HepG2 (cell line): ENCODE results near the gene VSNL1. TPM values are rescaled to one million over a fixed set of nuclear protein-coding genes. Genes with fewer than 3 reads are reported as not detected.

Experiments
- ATAC-seq: fragments of 200-7000 bp; cut with Tn5 transposase; 3 replicates; pipeline ENCODE4 v1.9.1; 2020; ENCODE audit warnings: mild to moderate bottlenecking, moderate library complexity
- BruUV-seq: library from RNA; stranded (reverse); fragments of 400-500 nt; replicated peaks from 2 replicates; lab custom pipeline; 2021; lab: Mats Ljungman, UMichigan
- CTCF ChIA-PET: fragments of 300-600 bp; formaldehyde crosslinking; extraction: SDS; loops from one replicate; lab custom pipeline; 2021; ENCODE audit warnings: low total read pairs, inconsistent platforms, low intra/inter-chr PET ratio; lab: Yijun Ruan, JAX
- POLR2A ChIA-PET: fragments of 350-600 bp; sonication (Branson Sonifier 250); formaldehyde crosslinking; loops from one replicate; lab custom pipeline; 2020; ENCODE audit warnings: antibody characterized with exemption, inconsistent platforms; lab: Yijun Ruan, JAX
- DNase-seq: peaks from one replicate; pipeline ENCODE4 v3.0.0-alpha.2; 2015; ENCODE audit warnings: low spot score
- FAIRE-seq: peaks from 3 replicates; lab custom pipeline; 2011; peaks lifted over from hg19 to GRCh38; lab: Jason Lieb, UNC
- H2AFZ ChIP-seq: one replicate; pipeline ENCODE4 v1.6.1; 2011; ENCODE audit warnings: low read length, inconsistent platforms
- H3K27ac ChIP-seq: fragments of 300-600 bp; 3 replicates; pipeline ENCODE4 v1.8.0; 2011; ENCODE audit warnings: mixed run types, mild to moderate bottlenecking, mixed read lengths, low read length, inconsistent platforms; ENCODE audit not compliant: insufficient read depth; ENCODE audit errors: extremely low read length
- H3K27me3 ChIP-seq, 2 experiments: fragments of 200-600 bp in 1 of 2; 2 replicates in 1 of 2; 3 replicates in 1 of 2; pipeline versions ENCODE4 v1.6.0 to v1.8.0; 2011; ENCODE audit warnings: low read length in 2 of 2, mild to moderate bottlenecking in 2 of 2, moderate library complexity in 2 of 2, inconsistent platforms in 1 of 2; ENCODE audit not compliant: insufficient read depth in 2 of 2, control insufficient read depth in 1 of 2
- H3K36me3 ChIP-seq, 2 experiments: fragments of 200-600 bp in 1 of 2; replicated peaks in 1 of 2; 2 replicates in 1 of 2; 3 replicates in 1 of 2; pipeline versions ENCODE4 v1.5.1 to v1.8.0; 2011; ENCODE audit warnings: low read length in 2 of 2, inconsistent platforms in 1 of 2; ENCODE audit not compliant: insufficient read depth in 2 of 2, control insufficient read depth in 1 of 2
- H3K4me1 ChIP-seq: 2 replicates; pipeline ENCODE4 v1.5.1; 2012; ENCODE audit warnings: low read length, inconsistent platforms; ENCODE audit not compliant: insufficient read depth
- H3K4me2 ChIP-seq: 2 replicates; pipeline ENCODE4 v1.6.0; 2011; ENCODE audit warnings: low read depth, low read length, inconsistent platforms
- H3K4me3 ChIP-seq, 3 experiments: fragments of 200-600 bp in 1 of 3; sonication (generic), shearing (Covaris generic) in 1 of 3; replicated peaks in 1 of 3; 2 replicates each; pipeline ENCODE4 v1.5.1; 2011 to 2016; ENCODE audit warnings: low read length in 3 of 3, inconsistent platforms in 2 of 3, low read depth in 2 of 3, mild to moderate bottlenecking in 2 of 3, control low read depth in 1 of 3, mixed read lengths in 1 of 3; ENCODE audit not compliant: insufficient read depth in 1 of 3
- H3K79me2 ChIP-seq: one replicate; pipeline ENCODE4 v1.6.1; 2011; ENCODE audit warnings: low read length, inconsistent platforms; ENCODE audit not compliant: insufficient read depth
- H3K9ac ChIP-seq: 2 replicates; pipeline ENCODE4 v1.6.0; 2011; ENCODE audit warnings: mild to moderate bottlenecking, low read depth, low read length, inconsistent platforms; ENCODE audit not compliant: insufficient read depth
- H3K9me3 ChIP-seq: 2 replicates; pipeline ENCODE4 v1.5.1; 2012; ENCODE audit warnings: mild to moderate bottlenecking, low read length
- H4K20me1 ChIP-seq: 2 replicates; pipeline ENCODE4 v1.6.0; 2011; ENCODE audit warnings: inconsistent platforms, mild to moderate bottlenecking, low read length, moderate library complexity; ENCODE audit not compliant: insufficient read depth
- AHR ChIP-seq: IDR thresholded peaks from 2 replicates; pipeline ENCODE4 v1.6.1; 2018; ENCODE audit warnings: missing genetic modification reagents, missing compliant biosample characterization
- ATM ChIP-seq: fragments of 450-650 bp; IDR thresholded peaks from 2 replicates; pipeline ENCODE4 v1.7.1; 2017; ENCODE audit warnings: mild to moderate bottlenecking, borderline replicate concordance
- BCL6 ChIP-seq: IDR thresholded peaks from 2 replicates; pipeline ENCODE4 v1.6.1; 2016; ENCODE audit warnings: missing genetic modification reagents, missing compliant biosample characterization
- CENPX ChIP-seq: sonication (generic); formaldehyde crosslinking; IDR thresholded peaks from 2 replicates; pipeline ENCODE4 v1.9.0; 2021; ENCODE audit warnings: mild to moderate bottlenecking, missing genetic modification reagents, moderate library complexity
- CHD4 ChIP-seq: fragments of 200-600 bp; sonication (generic); IDR thresholded peaks from 2 replicates; pipeline ENCODE4 v1.7.0; 2017; ENCODE audit warnings: mild to moderate bottlenecking, low read length, borderline replicate concordance
- ETV6 ChIP-seq: sonication (generic); formaldehyde crosslinking; conservative IDR thresholded peaks from 2 replicates; pipeline ENCODE4 v1.4.0; 2020; ENCODE audit warnings: missing genetic modification reagents
- FOXK2 ChIP-seq: fragments of 450-650 bp; IDR thresholded peaks from 2 replicates; pipeline ENCODE4 v1.6.1; 2016
- IRF2 ChIP-seq: IDR thresholded peaks from 2 replicates; pipeline ENCODE4 v1.6.1; 2018; ENCODE audit warnings: missing genetic modification reagents, missing compliant biosample characterization
- MIXL1 ChIP-seq: IDR thresholded peaks from 2 replicates; pipeline ENCODE4 v1.6.1; 2016
- MLLT10 ChIP-seq: sonication (generic); formaldehyde crosslinking; IDR thresholded peaks from 2 replicates; pipeline ENCODE4 v1.4.0; 2020; ENCODE audit warnings: missing genetic modification reagents
- POLR2A ChIP-seq, 2 experiments: IDR thresholded peaks; 2 replicates each; pipeline ENCODE4 v1.6.1; 2011; ENCODE audit warnings: low read depth in 2 of 2, low read length in 2 of 2, mild to moderate bottlenecking in 1 of 2, moderate library complexity in 1 of 2; ENCODE audit not compliant: insufficient read depth in 1 of 2
- ZFP37 ChIP-seq: sonication (generic); formaldehyde crosslinking; IDR thresholded peaks from 2 replicates; pipeline ENCODE4 v1.4.0; 2020; ENCODE audit warnings: missing genetic modification reagents, borderline replicate concordance
- ZNF160 ChIP-seq: sonication (generic); formaldehyde crosslinking; IDR thresholded peaks from 2 replicates; pipeline ENCODE4 v1.8.0; 2022; ENCODE audit warnings: mild to moderate bottlenecking, inconsistent platforms, missing genetic modification reagents
- ZNF230 ChIP-seq: sonication (generic); formaldehyde crosslinking; IDR thresholded peaks from 2 replicates; pipeline ENCODE4 v1.4.0; 2020; ENCODE audit warnings: mild to moderate bottlenecking, missing genetic modification reagents
- ZNF280D ChIP-seq: sonication (generic); formaldehyde crosslinking; IDR thresholded peaks from 2 replicates; pipeline ENCODE4 v1.5.1; 2020; ENCODE audit warnings: mild to moderate bottlenecking, missing genetic modification reagents
- ZNF879 ChIP-seq: sonication (generic); formaldehyde crosslinking; IDR thresholded peaks from 2 replicates; pipeline ENCODE4 v1.8.1; 2023; ENCODE audit warnings: missing genetic modification reagents
- WGBS: methylation state at CpG from one replicate; pipeline ENCODE4 v1.1.6; 2017; ENCODE audit warnings: low lambda C conversion rate; 5-methylcytosine and 5-hydroxymethylcytosine counted together
- in situ Hi-C: cut with HindIII; loops from 2 replicates; pipeline ENCODE4 v1.10.0; 2017; ENCODE audit warnings: low pct_unique_long_range_greater_than_20kb; ENCODE audit not compliant: extremely low pct_ligation_motif_present
- intact Hi-C: fragments of 100-400 bp; cut with micrococcal nuclease; formaldehyde crosslinking; loops from one replicate; pipeline ENCODE4 v1.10.0; 2022; ENCODE audit not compliant: unreplicated experiment
- polyA plus RNA-seq, 8 experiments: library from polyadenylated mRNA; depleted of rRNA in 3 of 8; stranded (reverse) in 7 of 8; unstranded in 1 of 8; fragments of >200 nt; fragmentation: Illumina TruSeq in 4 of 8; extraction: Trizol in 4 of 8; gene quantifications; 2 replicates each; pipeline versions ENCODE4 v1.2.1 to v1.2.3, GENCODE V29; 2011 to 2016; ENCODE audit warnings: low read depth in 4 of 8, missing spikeins in 1 of 8, mixed read lengths in 1 of 8; ENCODE audit not compliant: insufficient read depth in 1 of 8
- total RNA-seq, 5 experiments: library from RNA; depleted of rRNA; stranded (reverse); fragments of >200 nt; fragmentation: Illumina TruSeq; extraction: Trizol; gene quantifications; 2 replicates each; pipeline ENCODE4 v1.2.3, GENCODE V29; 2016; ENCODE audit warnings: low read depth in 1 of 5
- TF ChIP-seq, protein P1 (sequence below): sonication (generic); formaldehyde crosslinking; IDR thresholded peaks from 2 replicates; pipeline ENCODE4 v1.9.0; 2021; ENCODE audit warnings: missing genetic modification reagents, mild to moderate bottlenecking, borderline replicate concordance
- TF ChIP-seq, protein P2 (sequence below): sonication (generic); formaldehyde crosslinking; IDR thresholded peaks from 2 replicates; pipeline ENCODE4 v1.5.1; 2020; ENCODE audit warnings: mild to moderate bottlenecking, moderate library complexity, missing genetic modification reagents
- TF ChIP-seq, protein P3 (sequence below): sonication (generic); formaldehyde crosslinking; IDR thresholded peaks from 2 replicates; pipeline ENCODE4 v1.4.0; 2020; ENCODE audit warnings: low read depth, mild to moderate bottlenecking, missing genetic modification reagents
- TF ChIP-seq, protein P4 (sequence below): sonication (generic); formaldehyde crosslinking; IDR thresholded peaks from 2 replicates; pipeline ENCODE4 v1.4.0; 2020; ENCODE audit warnings: missing genetic modification reagents

VSNL1 gene
- total and polyA plus RNA-seq, 2 of the 13 experiments (the other 11 are each of a cell fraction or from before 2014, with no cell fraction given) = 63.2 to 95.9 TPM

DNA sequence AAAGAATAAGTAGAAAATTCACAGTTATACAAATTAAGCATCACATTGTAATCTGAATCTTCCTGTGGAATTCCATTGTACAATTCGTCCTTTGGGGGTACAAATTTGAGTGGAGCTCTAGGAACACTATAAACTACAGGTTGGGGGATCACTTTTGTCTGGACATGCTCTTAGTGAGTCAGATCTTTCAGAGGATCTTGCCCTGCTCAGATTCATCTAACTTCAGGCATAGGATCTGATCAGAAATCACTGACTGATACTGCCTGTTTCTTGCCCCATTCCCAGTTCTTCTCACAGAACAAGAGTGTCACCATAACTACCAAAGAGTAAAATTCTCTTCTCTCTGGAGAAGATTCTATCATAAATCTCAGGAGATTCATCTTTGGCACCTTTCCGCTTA, 10.7 kb upstream of the VSNL1 start:
- no peak overlapping the region for H2AFZ ChIP-seq
- H3K79me2 ChIP-seq = no peaks in the 10 kb centered on the region
- DNase-seq (no peak), ATAC-seq (no peak)
- no peak overlapping the region for H3K9ac ChIP-seq
- no peak overlapping the region for H3K4me2 ChIP-seq
- BruUV-seq = no TSS peak
- no peak overlapping the region for H3K4me3 ChIP-seq
- in situ Hi-C loops = no loop called here
- H3K27me3 ChIP-seq = no peaks in the 10 kb centered on the region
- H3K9me3 ChIP-seq = no peaks in the 10 kb centered on the region
- POLR2A ChIA-PET = no interaction called here
- H4K20me1 ChIP-seq = no peaks in the 10 kb centered on the region
- H3K4me1 ChIP-seq = no peaks in the 10 kb centered on the region
- 65% methylated on average over 2 of the region's 2 CpGs for WGBS
- no peak for TF ChIP-seq ZNF280D
- TF ChIP-seq POLR2A (IDR thresholded peaks at IDR 0.05; ENCODE audit: insufficient read depth in 1 of 2, low read depth in 2 of 2, low read length in 2 of 2) = no peak
- TF ChIP-seq MIXL1 (CRISPR knock-in tag) = no peak
- TF ChIP-seq, protein P1, sequence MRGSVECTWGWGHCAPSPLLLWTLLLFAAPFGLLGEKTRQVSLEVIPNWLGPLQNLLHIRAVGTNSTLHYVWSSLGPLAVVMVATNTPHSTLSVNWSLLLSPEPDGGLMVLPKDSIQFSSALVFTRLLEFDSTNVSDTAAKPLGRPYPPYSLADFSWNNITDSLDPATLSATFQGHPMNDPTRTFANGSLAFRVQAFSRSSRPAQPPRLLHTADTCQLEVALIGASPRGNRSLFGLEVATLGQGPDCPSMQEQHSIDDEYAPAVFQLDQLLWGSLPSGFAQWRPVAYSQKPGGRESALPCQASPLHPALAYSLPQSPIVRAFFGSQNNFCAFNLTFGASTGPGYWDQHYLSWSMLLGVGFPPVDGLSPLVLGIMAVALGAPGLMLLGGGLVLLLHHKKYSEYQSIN (CRISPR knock-in tag) = no peak
- no peak for TF ChIP-seq ZNF230 (CRISPR knock-in tag)
- no peak for TF ChIP-seq ZNF160 (CRISPR knock-in tag)
- no peak for TF ChIP-seq MLLT10 (CRISPR knock-in tag)
- no peak for TF ChIP-seq ZNF879
- no peak for TF ChIP-seq IRF2 (CRISPR knock-in tag)
- TF ChIP-seq CENPX (CRISPR knock-in tag) = no peak
- TF ChIP-seq ATM = no peak
- no peak for TF ChIP-seq ETV6
- TF ChIP-seq CHD4 = no peak
- TF ChIP-seq, protein P2, sequence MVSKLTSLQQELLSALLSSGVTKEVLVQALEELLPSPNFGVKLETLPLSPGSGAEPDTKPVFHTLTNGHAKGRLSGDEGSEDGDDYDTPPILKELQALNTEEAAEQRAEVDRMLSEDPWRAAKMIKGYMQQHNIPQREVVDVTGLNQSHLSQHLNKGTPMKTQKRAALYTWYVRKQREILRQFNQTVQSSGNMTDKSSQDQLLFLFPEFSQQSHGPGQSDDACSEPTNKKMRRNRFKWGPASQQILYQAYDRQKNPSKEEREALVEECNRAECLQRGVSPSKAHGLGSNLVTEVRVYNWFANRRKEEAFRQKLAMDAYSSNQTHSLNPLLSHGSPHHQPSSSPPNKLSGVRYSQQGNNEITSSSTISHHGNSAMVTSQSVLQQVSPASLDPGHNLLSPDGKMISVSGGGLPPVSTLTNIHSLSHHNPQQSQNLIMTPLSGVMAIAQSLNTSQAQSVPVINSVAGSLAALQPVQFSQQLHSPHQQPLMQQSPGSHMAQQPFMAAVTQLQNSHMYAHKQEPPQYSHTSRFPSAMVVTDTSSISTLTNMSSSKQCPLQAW (CRISPR knock-in tag) = no peak
- no peak for TF ChIP-seq AHR (CRISPR knock-in tag)
- TF ChIP-seq FOXK2 = no peak
- TF ChIP-seq BCL6 (CRISPR knock-in tag) = no peak
- no peak for TF ChIP-seq ZFP37 (CRISPR knock-in tag)
- TF ChIP-seq, protein P3, sequence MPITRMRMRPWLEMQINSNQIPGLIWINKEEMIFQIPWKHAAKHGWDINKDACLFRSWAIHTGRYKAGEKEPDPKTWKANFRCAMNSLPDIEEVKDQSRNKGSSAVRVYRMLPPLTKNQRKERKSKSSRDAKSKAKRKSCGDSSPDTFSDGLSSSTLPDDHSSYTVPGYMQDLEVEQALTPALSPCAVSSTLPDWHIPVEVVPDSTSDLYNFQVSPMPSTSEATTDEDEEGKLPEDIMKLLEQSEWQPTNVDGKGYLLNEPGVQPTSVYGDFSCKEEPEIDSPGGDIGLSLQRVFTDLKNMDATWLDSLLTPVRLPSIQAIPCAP (CRISPR knock-in tag) = no peak
- TF ChIP-seq, protein P4, sequence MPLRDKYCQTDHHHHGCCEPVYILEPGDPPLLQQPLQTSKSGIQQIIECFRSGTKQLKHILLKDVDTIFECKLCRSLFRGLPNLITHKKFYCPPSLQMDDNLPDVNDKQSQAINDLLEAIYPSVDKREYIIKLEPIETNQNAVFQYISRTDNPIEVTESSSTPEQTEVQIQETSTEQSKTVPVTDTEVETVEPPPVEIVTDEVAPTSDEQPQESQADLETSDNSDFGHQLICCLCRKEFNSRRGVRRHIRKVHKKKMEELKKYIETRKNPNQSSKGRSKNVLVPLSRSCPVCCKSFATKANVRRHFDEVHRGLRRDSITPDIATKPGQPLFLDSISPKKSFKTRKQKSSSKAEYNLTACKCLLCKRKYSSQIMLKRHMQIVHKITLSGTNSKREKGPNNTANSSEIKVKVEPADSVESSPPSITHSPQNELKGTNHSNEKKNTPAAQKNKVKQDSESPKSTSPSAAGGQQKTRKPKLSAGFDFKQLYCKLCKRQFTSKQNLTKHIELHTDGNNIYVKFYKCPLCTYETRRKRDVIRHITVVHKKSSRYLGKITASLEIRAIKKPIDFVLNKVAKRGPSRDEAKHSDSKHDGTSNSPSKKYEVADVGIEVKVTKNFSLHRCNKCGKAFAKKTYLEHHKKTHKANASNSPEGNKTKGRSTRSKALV (CRISPR knock-in tag) = no peak
- TF ChIP-seq, all 625 proteins: peak for 0
- FAIRE-seq = no peak
- intact Hi-C loops = no loop called here
- H3K27ac ChIP-seq = no peak overlapping the region
- CTCF ChIA-PET = no interaction called here
- H3K36me3 ChIP-seq = no peaks in the 10 kb centered on the region
